ENCODE results near the gene L3MBTL4.

GRCh38 chr18:6374935-6375529, 39.7 kb downstream of the L3MBTL4 start:
- TF ChIP-seq RFX5 (IDR thresholded peaks at IDR 0.05; ENCODE audit: low read length): no peak
- TF ChIP-seq RAD21 (IDR thresholded peaks at IDR 0.05; ENCODE audit: low read length): no peak
- no peak for TF ChIP-seq NFIC (IDR thresholded peaks at IDR 0.05; ENCODE audit: borderline replicate concordance)
- TF ChIP-seq POLR2AphosphoS5 (IDR thresholded peaks at IDR 0.05; ENCODE audit: low read depth, low read length): no peak
- TF ChIP-seq, protein P1, sequence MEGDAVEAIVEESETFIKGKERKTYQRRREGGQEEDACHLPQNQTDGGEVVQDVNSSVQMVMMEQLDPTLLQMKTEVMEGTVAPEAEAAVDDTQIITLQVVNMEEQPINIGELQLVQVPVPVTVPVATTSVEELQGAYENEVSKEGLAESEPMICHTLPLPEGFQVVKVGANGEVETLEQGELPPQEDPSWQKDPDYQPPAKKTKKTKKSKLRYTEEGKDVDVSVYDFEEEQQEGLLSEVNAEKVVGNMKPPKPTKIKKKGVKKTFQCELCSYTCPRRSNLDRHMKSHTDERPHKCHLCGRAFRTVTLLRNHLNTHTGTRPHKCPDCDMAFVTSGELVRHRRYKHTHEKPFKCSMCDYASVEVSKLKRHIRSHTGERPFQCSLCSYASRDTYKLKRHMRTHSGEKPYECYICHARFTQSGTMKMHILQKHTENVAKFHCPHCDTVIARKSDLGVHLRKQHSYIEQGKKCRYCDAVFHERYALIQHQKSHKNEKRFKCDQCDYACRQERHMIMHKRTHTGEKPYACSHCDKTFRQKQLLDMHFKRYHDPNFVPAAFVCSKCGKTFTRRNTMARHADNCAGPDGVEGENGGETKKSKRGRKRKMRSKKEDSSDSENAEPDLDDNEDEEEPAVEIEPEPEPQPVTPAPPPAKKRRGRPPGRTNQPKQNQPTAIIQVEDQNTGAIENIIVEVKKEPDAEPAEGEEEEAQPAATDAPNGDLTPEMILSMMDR (IDR thresholded peaks at IDR 0.05): no peak
- TF ChIP-seq USF1 (IDR thresholded peaks at IDR 0.05; ENCODE audit: borderline replicate concordance, low read depth): no peak
- no peak for TF ChIP-seq EZH2phosphoT487 (IDR thresholded peaks at IDR 0.05; ENCODE audit: borderline replicate concordance, low read depth)
- TF ChIP-seq EP300 (IDR thresholded peaks at IDR 0.05; ENCODE audit: borderline replicate concordance in 1 of 2, low read depth in 1 of 2, low read length in 1 of 2): no peak

All from SK-N-SH (cell line).